Neural crest cell (in vitro differentiated cells): ENCODE measurements around the gene FLOT2. TPM values are rescaled to one million over a fixed set of nuclear protein-coding genes. Genes with fewer than 3 reads are reported as not detected.

ENCODE experiments used
- DNase-seq: peaks from one replicate; pipeline ENCODE4 v3.0.0; 2021; ENCODE audit warnings: low read depth, mixed read lengths, low spot score
- H3K27ac Mint-ChIP-seq: one replicate; pipeline ENCODE4 v1.8.0; 2021; ENCODE audit warnings: mild to moderate bottlenecking, mixed read lengths; ENCODE audit not compliant: unreplicated experiment
- H3K27me3 Mint-ChIP-seq: 2 replicates; pipeline ENCODE4 v1.8.0; 2021; ENCODE audit warnings: low read depth, mild to moderate bottlenecking, mixed read lengths
- H3K36me3 Mint-ChIP-seq: 2 replicates; pipeline ENCODE4 v1.8.0; 2021; ENCODE audit warnings: low read depth, mild to moderate bottlenecking, mixed read lengths
- H3K4me1 Mint-ChIP-seq: 2 replicates; pipeline ENCODE4 v1.8.0; 2021; ENCODE audit warnings: mixed read lengths
- H3K4me3 Mint-ChIP-seq: one replicate; pipeline ENCODE4 v1.8.0; 2021; ENCODE audit warnings: mild to moderate bottlenecking, mixed read lengths
- H3K9me3 Mint-ChIP-seq: 2 replicates; pipeline ENCODE4 v1.8.0; 2021; ENCODE audit warnings: mixed read lengths
- total RNA-seq: library from RNA; stranded (reverse); gene quantifications from 2 replicates; pipeline ENCODE4 v1.2.1, GENCODE V29; 2021
- TF ChIP-seq, protein P1 (sequence below): fragments of 200-600 bp; sonication (generic); conservative IDR thresholded peaks from 2 replicates; pipeline ENCODE4 v1.5.0; 2021; ENCODE audit warnings: antibody characterized with exemption, mild to moderate bottlenecking

FLOT2 gene
- total RNA-seq, 1 donor from 2014 or later, result 133 TPM

- Mint-ChIP-seq H3K4me1 (peaks cover 18% of the 10 kb centered on the region), H3K27me3 (no peaks in the 10 kb centered on the region), H3K4me3 (no peak overlapping the region), H3K9me3 (no peaks in the 10 kb centered on the region), H3K36me3 (peaks cover 3% of the 10 kb centered on the region), H3K27ac (no peak overlapping the region)
- no peak for DNase-seq
- TF ChIP-seq, protein P1, sequence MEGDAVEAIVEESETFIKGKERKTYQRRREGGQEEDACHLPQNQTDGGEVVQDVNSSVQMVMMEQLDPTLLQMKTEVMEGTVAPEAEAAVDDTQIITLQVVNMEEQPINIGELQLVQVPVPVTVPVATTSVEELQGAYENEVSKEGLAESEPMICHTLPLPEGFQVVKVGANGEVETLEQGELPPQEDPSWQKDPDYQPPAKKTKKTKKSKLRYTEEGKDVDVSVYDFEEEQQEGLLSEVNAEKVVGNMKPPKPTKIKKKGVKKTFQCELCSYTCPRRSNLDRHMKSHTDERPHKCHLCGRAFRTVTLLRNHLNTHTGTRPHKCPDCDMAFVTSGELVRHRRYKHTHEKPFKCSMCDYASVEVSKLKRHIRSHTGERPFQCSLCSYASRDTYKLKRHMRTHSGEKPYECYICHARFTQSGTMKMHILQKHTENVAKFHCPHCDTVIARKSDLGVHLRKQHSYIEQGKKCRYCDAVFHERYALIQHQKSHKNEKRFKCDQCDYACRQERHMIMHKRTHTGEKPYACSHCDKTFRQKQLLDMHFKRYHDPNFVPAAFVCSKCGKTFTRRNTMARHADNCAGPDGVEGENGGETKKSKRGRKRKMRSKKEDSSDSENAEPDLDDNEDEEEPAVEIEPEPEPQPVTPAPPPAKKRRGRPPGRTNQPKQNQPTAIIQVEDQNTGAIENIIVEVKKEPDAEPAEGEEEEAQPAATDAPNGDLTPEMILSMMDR, result no peak
Observed at GRCh38 chr17:28858801-28859355, 38.7 kb downstream of the FLOT2 start.

- H3K36me3 Mint-ChIP-seq, result peaks cover 3% of the 10 kb centered on the region
- H3K4me1 Mint-ChIP-seq, result peaks cover 18% of the 10 kb centered on the region
- H3K4me3 Mint-ChIP-seq, result peak overlapping the region; percentile 71
- no peak overlapping the region for H3K27ac Mint-ChIP-seq
- TF ChIP-seq, protein P1, result no peak
- no peak for DNase-seq
- no peaks in the 10 kb centered on the region for H3K9me3 Mint-ChIP-seq
- H3K27me3 Mint-ChIP-seq, result no peaks in the 10 kb centered on the region
Observed at GRCh38 chr17:28857905-28858800, 39.4 kb downstream of the FLOT2 start.

- Mint-ChIP-seq H3K4me1 (peaks cover 18% of the 10 kb centered on the region), H3K27me3 (no peaks in the 10 kb centered on the region), H3K27ac (no peak overlapping the region), H3K4me3 (peak overlapping the region; percentile 94), H3K36me3 (peaks cover 3% of the 10 kb centered on the region), H3K9me3 (no peaks in the 10 kb centered on the region)
- TF ChIP-seq, protein P1, result no peak
- no peak for DNase-seq
Observed at GRCh38 chr17:28856028-28856574, 41.4 kb downstream of the FLOT2 start.

- Mint-ChIP-seq H3K4me3 (peak overlapping the region; percentile 94), H3K27me3 (no peaks in the 10 kb centered on the region), H3K36me3 (peaks cover 3% of the 10 kb centered on the region), H3K9me3 (no peaks in the 10 kb centered on the region), H3K27ac (peak overlapping the region; percentile 96), H3K4me1 (peaks cover 18% of the 10 kb centered on the region)
- no peak for DNase-seq
- TF ChIP-seq, protein P1, result no peak
Observed at GRCh38 chr17:28855336-28855679, 42.2 kb downstream of the FLOT2 start.

DNA sequence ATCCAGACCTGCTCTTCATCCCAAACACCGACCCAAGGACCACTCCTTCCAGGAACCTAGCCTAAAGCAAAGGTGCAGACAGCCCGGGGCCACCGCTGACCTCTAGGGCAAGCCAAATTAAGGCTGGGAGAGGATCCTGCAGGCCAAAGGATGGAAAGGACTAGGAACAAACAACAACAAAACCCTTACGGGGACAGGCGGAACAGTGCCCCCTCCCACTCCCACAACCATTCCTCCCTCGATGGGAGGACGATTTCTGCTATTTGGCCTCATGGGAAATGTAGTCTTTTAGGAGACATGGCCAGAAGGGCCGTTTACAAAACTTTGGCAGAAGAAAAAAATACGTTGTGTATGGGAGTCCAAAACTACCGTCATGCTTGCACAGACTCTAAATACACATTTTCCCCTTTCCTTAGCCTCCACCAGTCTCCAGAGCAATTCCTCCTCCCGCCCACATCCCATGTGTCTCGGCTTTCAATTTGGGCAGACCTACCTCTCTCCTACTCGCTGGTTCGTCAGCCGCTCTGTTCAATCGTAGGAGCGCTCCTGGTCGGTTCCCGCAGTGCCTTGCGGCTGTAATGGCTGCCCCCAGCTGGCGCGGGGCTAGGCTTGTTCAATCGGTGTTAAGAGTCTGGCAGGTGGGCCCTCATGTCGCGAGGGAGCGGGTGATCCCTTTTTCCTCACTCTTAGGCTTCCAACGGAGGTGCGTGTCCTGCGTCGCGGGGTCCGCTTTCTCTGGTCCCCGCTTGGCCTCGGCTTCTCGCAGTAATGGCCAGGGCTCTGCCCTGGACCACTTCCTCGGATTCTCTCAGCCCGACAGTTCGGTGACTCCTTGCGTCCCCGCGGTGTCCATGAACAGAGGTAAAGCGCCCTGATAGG, 42.8 kb downstream of the FLOT2 start, which contains the start of gene ERAL1:
TSS of gene ERAL1 (plus strand) at position 560 of the 879 bp plus-strand sequence. CDS start at position 579, 19 bp downstream.
- peak; percentile 72 for DNase-seq
- Mint-ChIP-seq H3K36me3 (peaks cover 3% of the 10 kb centered on the region), H3K27me3 (no peaks in the 10 kb centered on the region), H3K27ac (peak within 1 kb of the TSS; percentile 96), H3K4me3 (peak within 1 kb of the TSS; percentile 94), H3K4me1 (peaks cover 18% of the 10 kb centered on the region), H3K9me3 (no peaks in the 10 kb centered on the region)
- TF ChIP-seq, protein P1, result no peak
